ENCODE measurements around the gene FAM174C.

DNA sequence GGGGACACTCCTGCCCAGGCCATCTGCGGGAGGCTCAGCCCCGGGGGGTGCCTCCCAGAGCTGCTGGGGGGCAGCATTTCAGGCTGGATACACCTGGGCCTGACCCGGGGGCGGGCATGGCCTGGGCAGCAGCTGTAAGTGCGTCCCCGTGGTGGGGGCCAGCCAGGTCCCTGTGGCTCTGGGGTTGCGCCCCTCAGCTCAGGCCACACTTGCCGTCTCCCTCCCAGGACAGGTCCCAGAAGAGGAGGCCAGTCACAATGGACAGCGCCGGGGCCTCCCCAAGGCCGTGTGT lies 49.2 kb upstream of the FAM174C start:
- no peak for TF ChIP-seq EGR1 (IDR thresholded peaks at IDR 0.05; ENCODE audit: low read depth in 2 of 2)
- TF ChIP-seq, protein P1, sequence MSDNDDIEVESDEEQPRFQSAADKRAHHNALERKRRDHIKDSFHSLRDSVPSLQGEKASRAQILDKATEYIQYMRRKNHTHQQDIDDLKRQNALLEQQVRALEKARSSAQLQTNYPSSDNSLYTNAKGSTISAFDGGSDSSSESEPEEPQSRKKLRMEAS (IDR thresholded peaks at IDR 0.05) = no peak
- TF ChIP-seq TAF1 (conservative IDR thresholded peaks at IDR 0.05) = no peak

Measured in liver (tissue), 2 donors.